SH-SY5Y (cell line): ENCODE data around the gene UBAC1.

Experiments used
- GATA2 ChIP-seq: IDR thresholded peaks from 2 replicates; pipeline ENCODE4 v1.6.1; 2011; ENCODE audit warnings: mild to moderate bottlenecking, low read depth, low read length
- GATA3 ChIP-seq: IDR thresholded peaks from 2 replicates; pipeline ENCODE4 v1.6.1; 2011; ENCODE audit warnings: low read depth, mild to moderate bottlenecking, low read length, moderate library complexity

UBAC1 gene

DNA sequence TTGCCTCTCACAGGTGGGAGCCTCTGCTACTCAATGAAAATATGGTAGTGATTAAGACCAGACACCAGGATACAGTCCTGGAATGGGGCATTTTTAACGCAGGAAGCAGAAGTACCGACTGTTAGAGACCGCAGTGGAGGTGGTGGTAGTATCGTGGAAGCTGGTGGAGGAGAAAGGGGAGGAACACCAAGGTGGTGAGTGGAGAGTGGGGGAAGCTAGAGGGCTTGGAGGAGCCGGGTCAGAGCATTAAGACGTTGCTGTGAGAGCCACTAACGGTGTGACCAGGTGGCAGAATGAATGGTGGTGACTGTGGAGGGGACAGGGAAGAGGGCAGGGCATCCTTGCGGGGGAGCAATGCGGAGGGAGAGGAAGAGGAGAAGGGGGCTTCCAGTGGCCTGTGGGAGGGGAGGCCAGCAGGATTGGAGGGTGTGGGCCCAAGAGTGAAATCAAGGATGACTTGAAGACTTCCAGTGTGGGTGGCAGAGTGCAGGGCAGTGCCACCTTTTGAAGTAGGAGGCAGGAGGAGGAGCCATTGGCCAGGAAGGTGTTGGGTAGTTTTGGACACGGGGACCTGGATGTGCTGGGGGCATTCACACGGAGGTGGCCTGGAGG is 1.6 kb upstream of the UBAC1 start:
- no peak for TF ChIP-seq GATA2
- no peak for TF ChIP-seq GATA3

- TF ChIP-seq GATA3: no peak
- TF ChIP-seq GATA2: no peak
Observed at GRCh38 chr9:135961811-135962695, 880 bp upstream of the UBAC1 start.

GRCh38 chr9:135960411-135961276 is 529 bp downstream of the UBAC1 start:
- no peak for TF ChIP-seq GATA2
- TF ChIP-seq GATA3: no peak

DNA sequence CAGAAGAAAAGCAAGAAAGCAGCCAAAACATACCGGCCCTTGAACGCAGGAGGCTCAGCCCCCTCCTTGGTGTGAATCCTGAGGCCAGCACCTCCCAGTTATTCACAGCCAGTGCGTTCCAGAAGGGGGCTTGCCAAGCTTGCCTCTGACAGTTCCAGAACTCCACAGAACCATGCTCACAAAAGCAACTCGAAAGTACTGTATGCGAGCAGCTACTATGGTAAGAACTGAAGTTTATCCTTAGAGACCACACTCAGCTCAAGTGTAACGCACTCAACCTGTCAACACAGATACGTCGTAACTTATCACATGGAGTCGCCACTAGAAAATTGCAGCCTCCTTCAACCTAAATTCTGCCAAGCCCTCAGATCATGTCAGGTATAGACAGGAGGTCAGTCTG is 1.4 kb downstream of the UBAC1 start:
- no peak for TF ChIP-seq GATA3
- TF ChIP-seq GATA2: no peak

- no peak for TF ChIP-seq GATA2
- TF ChIP-seq GATA3: no peak
Observed at GRCh38 chr9:135958485-135958884, 2.7 kb downstream of the UBAC1 start.

DNA sequence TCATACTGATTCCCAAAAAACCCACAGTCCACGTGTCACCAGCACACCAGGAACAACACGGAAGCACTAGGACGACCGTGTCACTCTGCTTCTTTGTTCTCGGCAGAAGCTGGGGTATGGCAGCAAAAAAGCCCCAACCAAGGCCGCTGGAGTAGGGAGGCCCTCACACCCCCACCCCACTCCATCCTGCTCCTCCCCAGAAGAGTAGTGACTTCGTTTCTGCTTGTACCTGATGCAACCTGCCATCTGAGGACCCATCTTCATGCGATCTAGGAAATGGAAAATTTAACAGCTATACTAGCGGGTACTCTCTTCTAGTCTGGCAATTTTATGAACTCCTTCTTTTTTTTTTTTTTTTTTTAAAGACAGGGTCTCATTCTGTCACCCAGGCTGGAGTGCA is 3.7 kb downstream of the UBAC1 start:
- TF ChIP-seq GATA3 (no peak), GATA2 (no peak)

DNA sequence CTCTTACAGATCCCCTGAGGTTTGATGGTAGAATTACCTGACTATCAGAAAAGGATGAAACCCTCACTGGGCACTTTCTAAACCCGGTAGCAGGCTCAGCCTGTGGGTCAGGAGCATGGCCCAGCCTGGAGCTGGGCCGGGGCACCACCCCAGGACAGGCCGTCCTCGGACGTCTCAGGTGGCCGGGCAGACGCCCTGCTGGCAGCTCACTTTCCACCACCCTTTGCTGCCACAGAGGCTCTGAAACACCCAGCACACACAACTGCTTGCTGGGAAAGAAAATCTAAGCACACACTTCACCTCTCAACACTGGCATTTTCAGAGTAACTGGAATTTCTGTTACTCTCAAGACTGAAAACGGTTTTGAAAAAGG is 4.4 kb downstream of the UBAC1 start:
- TF ChIP-seq GATA3 (no peak), GATA2 (no peak)

GRCh38 chr9:135955934-135956801 is 5.0 kb downstream of the UBAC1 start:
- TF ChIP-seq GATA3: no peak
- TF ChIP-seq GATA2: no peak

- TF ChIP-seq GATA2 (no peak), GATA3 (no peak)
Observed at GRCh38 chr9:135952664-135953206, 8.4 kb downstream of the UBAC1 start.

GRCh38 chr9:135951889-135952663 is 9.1 kb downstream of the UBAC1 start:
- TF ChIP-seq GATA3 (no peak), GATA2 (no peak)

- TF ChIP-seq GATA3: no peak
- no peak for TF ChIP-seq GATA2
Observed at GRCh38 chr9:135950135-135950682, 11.0 kb downstream of the UBAC1 start.

GRCh38 chr9:135949501-135950134 is 11.6 kb downstream of the UBAC1 start:
- TF ChIP-seq GATA3: no peak
- TF ChIP-seq GATA2: no peak

DNA sequence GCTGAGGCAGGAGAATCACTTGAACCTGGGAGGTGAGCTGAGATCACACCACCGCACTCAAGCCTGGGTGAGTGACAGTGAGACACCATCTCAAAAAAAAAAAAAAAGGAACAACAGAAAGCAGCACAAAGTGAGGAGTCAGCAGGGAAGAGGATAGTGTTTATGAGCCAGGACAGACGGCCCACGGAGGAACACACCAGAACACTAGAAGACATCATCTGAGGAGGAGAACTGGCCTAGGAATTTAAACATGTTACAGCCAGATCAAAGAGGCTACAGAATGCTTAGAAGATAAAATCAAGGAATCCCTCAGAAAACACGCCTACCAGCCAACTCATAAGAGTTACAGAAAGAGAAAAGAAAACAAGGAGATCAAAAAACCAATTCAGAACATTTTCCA is 12.2 kb downstream of the UBAC1 start:
- TF ChIP-seq GATA3: no peak
